Peyer's patch (tissue), 4 donors: ENCODE measurements around the gene NME7. TPM values are rescaled to one million over a fixed set of nuclear protein-coding genes. Genes with fewer than 3 reads are reported as not detected.

Experiments used
- DNase-seq, 3 donors: peaks; one replicate each; pipeline ENCODE4 v3.0.0-alpha.2; 2017 to 2019
- H3K27ac ChIP-seq, 4 donors: fragments of 200-600 bp; sonication (generic); one replicate each; pipeline ENCODE4 v1.5.1; 2016 to 2019
- H3K27me3 ChIP-seq, 2 donors: fragments of 200-600 bp; sonication (generic); one replicate each; pipeline ENCODE4 v1.5.1; 2019
- H3K36me3 ChIP-seq, 3 donors: fragments of 200-600 bp; sonication (generic); one replicate each; pipeline ENCODE4 v1.5.1; 2016 to 2019
- H3K4me1 ChIP-seq, 4 donors: fragments of 200-600 bp; sonication (generic); one replicate each; pipeline ENCODE4 v1.5.1; 2016 to 2019
- H3K4me3 ChIP-seq, 4 donors: fragments of 200-600 bp; sonication (generic); 1 replicate in 3 of 4; 2 replicates in 1 of 4; pipeline ENCODE4 v1.5.1; 2016 to 2019; ENCODE audit warnings: mild to moderate bottlenecking in 1 of 4
- H3K9me3 ChIP-seq, 4 donors: fragments of 200-600 bp; sonication (generic); one replicate each; pipeline ENCODE4 v1.5.1; 2016 to 2019; ENCODE audit warnings: mild to moderate bottlenecking in 1 of 4
- POLR2A ChIP-seq, 2 donors: fragments of 450-650 bp; IDR thresholded peaks; one replicate each; pipeline ENCODE4 v1.5.1; 2017; ENCODE audit warnings: antibody characterized with exemption in 2 of 2, mild to moderate bottlenecking in 2 of 2, moderate library complexity in 2 of 2
- total RNA-seq, 4 donors: library from RNA; depleted of rRNA; stranded (reverse); fragments of >200 nt; gene quantifications; one replicate each; pipeline ENCODE4 v1.1.0, GENCODE V29; 2016
- TF ChIP-seq, protein P1 (sequence below), 6 experiments: fragments of 450-650 bp in 4 of 6; fragments of 200-600 bp in 2 of 6; sonication (generic) in 1 of 6; IDR thresholded peaks; one replicate each; pipeline ENCODE4 v1.5.1; 2017 to 2019; ENCODE audit warnings: antibody characterized with exemption in 6 of 6, mild to moderate bottlenecking in 3 of 6, moderate library complexity in 1 of 6

Gene NME7
- total RNA-seq, 4 donors from 2014 or later: 3.3 to 12.7 (median 4.6) TPM

DNA sequence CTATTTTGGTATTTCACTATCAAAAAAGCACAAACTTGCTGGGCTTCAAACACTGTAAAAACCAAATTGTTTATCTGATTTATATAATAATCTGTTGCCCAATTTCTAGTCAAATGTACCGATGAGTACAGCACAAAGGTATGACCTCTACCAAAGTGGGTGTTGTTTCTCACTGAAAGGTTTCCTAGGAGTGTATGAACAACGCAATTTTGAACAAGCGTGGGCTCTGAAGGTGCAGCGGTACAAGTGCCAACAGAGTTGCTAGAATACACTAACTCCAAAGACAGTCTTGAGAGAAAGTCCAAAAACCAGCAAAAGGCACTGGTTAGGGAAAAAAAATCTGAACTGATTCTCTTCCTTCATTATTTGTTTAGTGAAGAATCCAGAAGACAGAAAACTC lies 130.7 kb downstream of the NME7 start:
- no peak for TF ChIP-seq POLR2A (IDR thresholded peaks at IDR 0.05)
- TF ChIP-seq, protein P1, sequence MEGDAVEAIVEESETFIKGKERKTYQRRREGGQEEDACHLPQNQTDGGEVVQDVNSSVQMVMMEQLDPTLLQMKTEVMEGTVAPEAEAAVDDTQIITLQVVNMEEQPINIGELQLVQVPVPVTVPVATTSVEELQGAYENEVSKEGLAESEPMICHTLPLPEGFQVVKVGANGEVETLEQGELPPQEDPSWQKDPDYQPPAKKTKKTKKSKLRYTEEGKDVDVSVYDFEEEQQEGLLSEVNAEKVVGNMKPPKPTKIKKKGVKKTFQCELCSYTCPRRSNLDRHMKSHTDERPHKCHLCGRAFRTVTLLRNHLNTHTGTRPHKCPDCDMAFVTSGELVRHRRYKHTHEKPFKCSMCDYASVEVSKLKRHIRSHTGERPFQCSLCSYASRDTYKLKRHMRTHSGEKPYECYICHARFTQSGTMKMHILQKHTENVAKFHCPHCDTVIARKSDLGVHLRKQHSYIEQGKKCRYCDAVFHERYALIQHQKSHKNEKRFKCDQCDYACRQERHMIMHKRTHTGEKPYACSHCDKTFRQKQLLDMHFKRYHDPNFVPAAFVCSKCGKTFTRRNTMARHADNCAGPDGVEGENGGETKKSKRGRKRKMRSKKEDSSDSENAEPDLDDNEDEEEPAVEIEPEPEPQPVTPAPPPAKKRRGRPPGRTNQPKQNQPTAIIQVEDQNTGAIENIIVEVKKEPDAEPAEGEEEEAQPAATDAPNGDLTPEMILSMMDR (IDR thresholded peaks at IDR 0.05): no peak
- H3K4me3 ChIP-seq: no peak overlapping the region
- no peak overlapping the region for H3K27ac ChIP-seq
- no peak for DNase-seq
- no peaks in the 10 kb centered on the region for H3K9me3 ChIP-seq
- no peaks in the 10 kb centered on the region for H3K36me3 ChIP-seq
- H3K4me1 ChIP-seq: no peaks in the 10 kb centered on the region
- no peaks in the 10 kb centered on the region for H3K27me3 ChIP-seq

DNA sequence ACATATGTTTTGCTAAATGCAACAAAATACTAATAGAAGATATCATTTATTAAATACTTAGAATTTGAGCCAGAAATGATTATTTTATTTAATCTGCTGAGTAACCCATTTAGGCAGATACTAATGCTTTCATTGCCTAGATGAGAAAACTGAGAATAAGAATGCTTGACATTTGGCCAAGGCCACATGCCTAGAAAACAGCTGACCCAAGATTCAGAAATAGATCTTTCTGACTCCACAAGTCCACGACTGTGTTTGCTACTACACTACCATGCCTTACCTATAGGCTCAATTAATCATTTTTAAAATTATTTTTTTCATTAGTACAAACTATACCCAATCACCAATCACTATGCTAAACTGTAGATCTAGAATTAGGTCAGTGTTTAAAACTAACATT lies 131.5 kb downstream of the NME7 start:
- TF ChIP-seq, protein P1 (IDR thresholded peaks at IDR 0.05): no peak
- no peak for TF ChIP-seq POLR2A (IDR thresholded peaks at IDR 0.05)
- Histone ChIP-seq H3K27ac (no peak overlapping the region), H3K4me1 (no peaks in the 10 kb centered on the region), H3K36me3 (no peaks in the 10 kb centered on the region), H3K9me3 (no peaks in the 10 kb centered on the region), H3K27me3 (no peaks in the 10 kb centered on the region), H3K4me3 (no peak overlapping the region)
- DNase-seq: no peak

DNA sequence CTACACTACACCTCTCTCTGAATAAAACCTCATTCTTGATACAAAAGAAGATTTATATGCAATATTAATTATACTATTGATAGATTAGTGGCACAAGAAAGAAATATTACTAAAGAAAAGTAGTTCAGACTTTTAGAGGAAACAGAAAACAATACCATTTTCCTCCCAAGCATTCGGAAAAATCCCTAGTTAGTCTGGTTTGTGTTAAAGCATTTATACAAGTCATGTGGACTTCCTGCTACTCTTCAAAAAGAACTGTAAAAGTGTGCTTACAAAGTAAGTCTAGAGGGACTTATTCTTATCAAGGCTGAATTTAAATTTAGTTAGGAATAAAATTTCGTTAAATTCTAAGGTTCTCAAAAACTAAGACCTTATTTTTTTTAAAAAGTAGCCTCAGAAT lies 132.0 kb downstream of the NME7 start:
- Histone ChIP-seq H3K27me3 (no peaks in the 10 kb centered on the region), H3K27ac (no peak overlapping the region), H3K36me3 (no peaks in the 10 kb centered on the region), H3K4me3 (no peak overlapping the region), H3K9me3 (no peaks in the 10 kb centered on the region), H3K4me1 (no peaks in the 10 kb centered on the region)
- DNase-seq: no peak
- TF ChIP-seq, protein P1 (IDR thresholded peaks at IDR 0.05): no peak
- TF ChIP-seq POLR2A (IDR thresholded peaks at IDR 0.05): no peak

DNA sequence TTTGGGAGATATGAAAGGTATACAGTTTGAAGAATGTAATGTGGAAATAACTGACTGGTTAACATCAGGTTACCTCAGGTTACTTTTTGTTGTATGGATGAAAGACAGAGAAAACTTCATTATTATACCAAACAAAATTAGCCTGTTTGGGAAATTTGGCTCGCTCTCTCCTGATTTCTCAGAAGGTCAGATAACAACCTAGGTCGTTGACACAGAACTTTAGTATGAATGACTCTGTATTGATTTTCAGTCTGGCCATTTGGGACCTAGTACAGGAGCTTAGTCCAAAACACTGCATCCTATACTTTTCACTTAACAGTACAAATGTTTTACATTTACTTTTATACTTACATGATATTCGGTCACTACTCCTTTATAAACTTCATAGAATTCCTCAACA lies 132.8 kb downstream of the NME7 start:
- no peak overlapping the region for H3K4me3 ChIP-seq
- no peaks in the 10 kb centered on the region for H3K27me3 ChIP-seq
- no peaks in the 10 kb centered on the region for H3K36me3 ChIP-seq
- no peak for DNase-seq
- TF ChIP-seq, protein P1 (IDR thresholded peaks at IDR 0.05): no peak
- no peak for TF ChIP-seq POLR2A (IDR thresholded peaks at IDR 0.05)
- no peak overlapping the region for H3K27ac ChIP-seq
- H3K9me3 ChIP-seq: no peaks in the 10 kb centered on the region
- H3K4me1 ChIP-seq: no peaks in the 10 kb centered on the region

DNA sequence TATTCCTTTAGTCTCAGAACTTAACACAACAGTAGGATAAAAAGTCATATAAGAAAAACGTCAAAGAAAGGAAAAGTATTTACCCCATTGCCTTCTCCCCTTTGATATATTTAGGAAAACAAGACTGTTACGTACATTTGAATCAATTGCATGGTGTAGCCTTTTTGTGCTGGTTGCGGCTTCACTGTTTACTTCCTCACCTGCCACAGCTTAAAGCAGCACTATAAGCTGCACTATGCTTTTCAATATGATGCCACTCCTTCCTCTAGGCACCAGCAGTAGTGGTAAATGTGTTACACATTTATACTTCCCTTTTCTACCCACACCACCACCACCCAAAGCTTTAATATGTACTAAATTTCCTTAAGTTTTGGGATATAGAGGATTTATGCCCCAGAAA lies 150.0 kb downstream of the NME7 start:
- H3K36me3 ChIP-seq: no peaks in the 10 kb centered on the region
- no peaks in the 10 kb centered on the region for H3K9me3 ChIP-seq
- no peak for DNase-seq
- H3K4me3 ChIP-seq: no peak overlapping the region
- no peaks in the 10 kb centered on the region for H3K4me1 ChIP-seq
- TF ChIP-seq, protein P1 (IDR thresholded peaks at IDR 0.05): no peak
- TF ChIP-seq POLR2A (IDR thresholded peaks at IDR 0.05): no peak
- no peak overlapping the region for H3K27ac ChIP-seq
- H3K27me3 ChIP-seq: no peaks in the 10 kb centered on the region

DNA sequence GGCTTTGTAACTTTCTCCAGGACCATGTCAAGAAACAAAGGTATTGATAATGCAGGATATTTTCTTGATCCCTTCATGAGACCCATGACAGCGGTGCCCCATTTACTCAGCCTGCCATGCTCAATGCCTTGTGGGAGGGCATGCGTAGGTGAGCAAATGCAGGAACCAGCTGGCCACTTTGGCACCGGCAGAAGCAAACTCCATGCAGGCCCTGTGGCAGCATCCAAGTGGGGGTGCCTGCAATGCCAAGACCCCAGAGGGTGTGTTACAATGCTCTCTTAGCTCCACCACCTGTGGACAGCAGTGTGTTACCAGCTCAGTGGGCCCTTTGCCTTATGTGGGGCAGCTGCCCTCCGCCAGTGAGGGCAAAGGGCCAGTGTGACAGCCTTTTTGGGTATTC lies 153.0 kb downstream of the NME7 start:
- no peak for TF ChIP-seq POLR2A (IDR thresholded peaks at IDR 0.05)
- TF ChIP-seq, protein P1 (IDR thresholded peaks at IDR 0.05): no peak
- H3K27me3 ChIP-seq: no peaks in the 10 kb centered on the region
- no peak overlapping the region for H3K27ac ChIP-seq
- no peak overlapping the region for H3K4me3 ChIP-seq
- H3K36me3 ChIP-seq: no peaks in the 10 kb centered on the region
- no peak for DNase-seq
- H3K4me1 ChIP-seq: no peaks in the 10 kb centered on the region
- H3K9me3 ChIP-seq: no peaks in the 10 kb centered on the region
